ENCODE data around the gene ARHGEF12.

Gene ARHGEF12

DNA sequence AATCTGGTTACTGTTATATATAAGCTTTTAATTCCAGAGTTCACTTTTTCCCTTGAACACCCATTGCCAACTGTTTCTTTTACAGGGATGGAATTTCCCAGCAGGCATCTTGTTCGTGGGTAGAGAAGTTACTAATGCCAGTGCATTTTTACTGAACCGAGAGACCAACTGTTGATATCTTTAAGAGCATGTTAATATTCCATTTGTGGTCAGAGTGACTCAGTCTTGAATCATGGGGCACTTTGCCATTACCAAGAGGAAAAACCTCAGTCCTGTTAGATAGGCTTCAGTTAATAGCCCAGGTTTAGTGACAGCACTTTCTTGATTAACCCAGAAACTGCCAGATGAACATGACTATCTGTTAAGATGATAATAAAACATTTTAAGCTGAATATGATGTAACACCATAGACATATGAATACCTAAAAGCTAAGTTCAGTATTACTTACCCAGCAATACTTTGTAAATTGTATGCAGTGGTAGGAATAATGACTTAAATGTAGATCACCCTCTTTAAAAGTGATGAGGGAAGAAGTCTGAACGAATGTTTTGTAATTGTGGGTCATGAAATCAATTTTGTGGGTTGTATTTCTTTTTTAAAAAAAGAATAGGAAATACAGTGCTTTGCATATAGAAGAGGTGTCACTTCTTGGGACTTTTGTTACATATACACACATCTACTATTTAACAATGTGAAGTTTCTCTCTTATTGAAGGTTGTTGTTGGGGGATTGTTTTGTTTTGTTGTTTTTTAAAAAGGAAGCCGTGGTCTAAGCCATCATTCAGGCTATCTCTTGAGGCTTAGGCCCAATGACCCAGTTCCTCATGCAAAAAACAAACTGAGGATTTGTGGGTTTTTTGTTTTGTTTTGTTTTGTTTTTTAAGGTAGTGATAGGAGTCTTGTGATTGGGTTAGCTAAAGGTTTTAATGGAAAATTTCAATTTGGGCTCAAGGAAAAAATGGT lies 96.1 kb downstream of the ARHGEF12 start:
- no peak for DNase-seq

DNA sequence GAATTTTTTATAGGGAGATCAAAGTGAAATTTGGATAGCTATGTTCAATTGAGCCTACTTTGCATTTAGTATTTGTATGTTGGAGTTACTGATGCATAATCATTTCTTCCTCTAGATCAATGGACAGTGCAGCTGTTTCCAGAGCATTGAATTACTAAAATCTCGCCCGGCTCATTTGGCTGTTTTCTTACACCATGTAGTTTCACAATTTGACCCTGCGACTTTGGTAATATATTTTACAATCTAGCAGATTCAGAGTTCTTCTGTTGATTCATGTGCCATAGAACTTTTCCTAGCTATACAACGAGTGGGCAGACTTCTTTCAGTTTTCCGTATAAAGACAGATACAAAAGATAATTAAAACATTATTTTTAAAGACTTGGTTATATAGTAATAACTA lies 105.4 kb downstream of the ARHGEF12 start:
- DNase-seq = no peak

DNA sequence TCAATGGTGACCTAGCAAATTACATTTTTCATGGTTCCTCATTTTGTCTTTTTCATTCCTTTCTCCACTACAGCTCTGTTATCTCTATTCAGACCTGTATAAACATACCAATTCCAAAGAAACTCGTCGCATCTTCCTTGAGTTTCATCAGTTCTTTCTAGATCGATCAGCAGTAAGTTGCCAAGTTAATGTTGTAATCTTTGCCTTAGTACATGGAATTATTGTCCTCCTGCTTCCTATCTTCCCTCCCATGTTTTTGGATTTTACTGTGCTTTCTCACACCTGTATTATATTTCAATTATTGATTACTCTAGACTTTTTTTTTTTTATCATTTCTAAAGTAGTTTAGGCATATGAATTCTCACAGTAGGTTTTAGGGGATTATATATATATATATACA lies 105.8 kb downstream of the ARHGEF12 start:
- DNase-seq = no peak

- no peak for DNase-seq
Measured at GRCh38 chr11:120446802-120447201, 110.6 kb downstream of the ARHGEF12 start.

DNA sequence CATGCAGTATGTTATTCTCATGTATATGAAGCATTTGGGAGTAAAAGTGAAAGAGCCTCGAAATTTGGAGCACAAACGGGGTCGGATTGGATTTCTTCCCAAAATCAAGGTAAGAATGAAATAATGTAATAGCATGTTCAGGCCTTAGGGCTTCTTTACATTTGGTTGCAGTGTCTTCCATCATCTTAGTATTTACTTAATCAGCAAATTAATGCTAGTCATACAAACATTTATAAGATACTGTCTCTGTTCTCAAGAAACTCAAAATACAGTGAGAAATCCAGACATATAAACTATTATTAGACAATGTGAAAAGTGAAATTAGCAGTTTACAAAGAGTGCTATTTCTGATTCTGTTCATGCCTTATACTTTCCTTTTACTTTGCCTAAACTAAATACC lies 112.0 kb downstream of the ARHGEF12 start:
- DNase-seq = no peak

DNA sequence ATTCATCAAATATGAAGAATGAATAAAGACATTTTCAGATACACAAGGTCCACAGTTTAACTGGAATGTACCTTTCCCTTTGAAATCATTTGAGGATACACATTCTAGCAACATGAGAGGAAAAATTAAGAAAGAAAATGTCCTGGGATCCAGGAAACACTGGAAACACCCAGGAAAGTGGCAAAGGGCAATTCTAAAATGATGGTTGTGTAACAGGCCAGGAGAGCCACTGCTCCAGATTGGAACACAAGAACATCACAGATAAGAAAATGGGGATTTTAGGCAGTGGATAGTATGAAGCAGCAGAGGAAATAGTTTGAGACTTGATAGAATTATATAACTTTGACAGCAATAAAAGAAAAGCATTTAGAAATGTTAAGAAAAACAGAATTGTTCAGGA lies 119.3 kb downstream of the ARHGEF12 start:
- DNase-seq = no peak

- DNase-seq = no peak
Measured at GRCh38 chr11:120457996-120458395, 121.8 kb downstream of the ARHGEF12 start.

DNA sequence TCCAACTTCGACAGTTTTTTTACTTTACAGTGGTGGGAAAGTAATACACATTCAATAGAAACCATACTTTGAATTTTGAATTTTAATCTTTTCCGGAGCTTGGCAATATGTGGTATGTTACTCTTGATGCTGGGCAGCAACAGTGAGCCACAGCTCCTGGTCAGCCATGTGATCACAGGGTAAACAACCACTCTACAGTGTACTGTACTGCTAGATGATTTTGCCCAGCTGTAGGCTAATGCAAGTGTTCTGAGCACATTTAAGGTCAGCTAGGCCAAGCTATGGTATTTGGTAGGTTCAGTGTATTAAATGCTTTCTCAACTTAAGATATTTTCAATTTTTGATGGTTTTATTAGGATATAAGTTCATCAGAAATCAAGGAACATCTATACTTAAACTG lies 126.6 kb downstream of the ARHGEF12 start:
- no peak for DNase-seq

- DNase-seq = no peak
Measured at GRCh38 chr11:120465921-120466534, 129.8 kb downstream of the ARHGEF12 start.

- DNase-seq = no peak
Measured at GRCh38 chr11:120467627-120468026, 131.4 kb downstream of the ARHGEF12 start.

- no peak for DNase-seq
Measured at GRCh38 chr11:120471131-120471530, 134.9 kb downstream of the ARHGEF12 start.

GRCh38 chr11:120471994-120472393 lies 135.8 kb downstream of the ARHGEF12 start:
- no peak for DNase-seq

- no peak for DNase-seq
Measured at GRCh38 chr11:120473503-120473902, 137.3 kb downstream of the ARHGEF12 start.

- DNase-seq = no peak
Measured at GRCh38 chr11:120482149-120482548, 145.9 kb downstream of the ARHGEF12 start.

DNA sequence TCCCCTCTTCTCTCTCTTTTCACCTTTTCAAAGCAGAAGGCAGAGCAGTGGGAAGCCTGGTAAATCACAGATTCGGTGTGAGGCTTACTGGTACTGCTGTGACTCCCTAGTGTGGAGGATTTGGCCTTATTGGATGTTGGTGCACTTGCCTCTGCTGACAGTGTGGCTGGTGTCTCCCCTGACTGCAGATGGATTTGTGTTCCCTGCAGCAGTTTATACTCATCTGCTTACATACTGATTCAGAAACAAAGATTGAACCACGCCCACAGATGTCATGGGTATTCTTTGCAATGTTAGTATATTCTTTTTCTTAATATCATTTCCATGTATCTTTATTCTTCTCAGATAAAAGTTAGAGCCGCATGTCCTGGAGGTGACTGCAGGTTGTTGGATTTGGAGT lies 148.5 kb downstream of the ARHGEF12 start:
- DNase-seq = no peak

DNA sequence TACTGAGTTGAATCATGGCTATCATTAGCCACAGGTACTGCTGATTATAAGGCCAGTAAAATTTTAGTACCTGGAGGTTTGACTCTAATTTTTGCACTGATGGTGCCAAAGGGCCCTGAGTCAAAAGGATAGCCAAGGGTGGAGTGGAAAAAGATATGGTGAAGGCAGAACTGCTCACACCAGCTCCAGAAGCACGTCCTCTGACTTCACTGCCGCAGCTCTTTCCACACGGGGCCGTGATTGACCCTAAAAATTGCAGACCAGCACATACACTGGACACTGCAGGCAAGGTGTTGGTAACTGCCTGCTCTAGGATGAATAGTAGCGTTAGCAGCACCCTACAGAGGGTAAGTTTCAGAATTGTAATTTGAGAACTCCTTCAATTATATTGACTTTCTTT lies 149.9 kb downstream of the ARHGEF12 start:
- DNase-seq = no peak

- DNase-seq = no peak
Measured at GRCh38 chr11:120489799-120490198, 153.6 kb downstream of the ARHGEF12 start.

DNA sequence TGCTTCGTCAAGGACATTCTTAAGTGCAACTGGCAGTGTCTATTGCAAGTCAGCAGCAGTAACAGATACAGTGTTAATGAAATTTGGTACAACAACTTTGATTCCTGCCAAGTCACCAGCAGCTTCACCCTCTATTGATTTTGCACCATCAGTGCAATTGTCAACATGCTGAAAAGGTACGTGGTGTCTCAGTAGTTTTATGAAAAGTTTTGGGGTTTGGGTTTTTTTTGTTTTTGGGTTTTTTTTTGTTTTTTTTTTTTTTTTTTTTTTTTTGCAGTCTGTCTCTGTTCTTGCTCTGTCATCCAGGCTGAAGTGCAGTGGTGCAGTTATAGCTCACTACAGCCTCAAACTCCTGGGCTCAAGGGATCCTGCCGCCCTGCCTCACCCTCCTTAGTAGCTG lies 156.3 kb downstream of the ARHGEF12 start:
- no peak for DNase-seq

- DNase-seq = no peak
Measured at GRCh38 chr11:120494595-120494994, 158.4 kb downstream of the ARHGEF12 start.

- DNase-seq = no peak
Measured at GRCh38 chr11:120499088-120499487, 162.9 kb downstream of the ARHGEF12 start.

- no peak for DNase-seq
Measured at GRCh38 chr11:120499859-120500258, 163.6 kb downstream of the ARHGEF12 start.

- DNase-seq = no peak
Measured at GRCh38 chr11:120500414-120501071, 164.3 kb downstream of the ARHGEF12 start.

GRCh38 chr11:120501440-120501839 lies 165.2 kb downstream of the ARHGEF12 start:
- DNase-seq = no peak

All from DMS153 (cell line).